IPS-NIHi7 (cell line): ENCODE data around the gene PLA2G4C.
"Not testable (repeated sequence)": the region's sequence is repeated elsewhere in the genome, so short reads cannot be mapped to it uniquely, and the experiment has no call there.

Experiments used
- DNase-seq: peaks from one replicate; pipeline ENCODE4 v3.0.0; 2012; ENCODE audit warnings: mixed read lengths; ENCODE audit errors: extremely low spot score

Gene PLA2G4C

DNA sequence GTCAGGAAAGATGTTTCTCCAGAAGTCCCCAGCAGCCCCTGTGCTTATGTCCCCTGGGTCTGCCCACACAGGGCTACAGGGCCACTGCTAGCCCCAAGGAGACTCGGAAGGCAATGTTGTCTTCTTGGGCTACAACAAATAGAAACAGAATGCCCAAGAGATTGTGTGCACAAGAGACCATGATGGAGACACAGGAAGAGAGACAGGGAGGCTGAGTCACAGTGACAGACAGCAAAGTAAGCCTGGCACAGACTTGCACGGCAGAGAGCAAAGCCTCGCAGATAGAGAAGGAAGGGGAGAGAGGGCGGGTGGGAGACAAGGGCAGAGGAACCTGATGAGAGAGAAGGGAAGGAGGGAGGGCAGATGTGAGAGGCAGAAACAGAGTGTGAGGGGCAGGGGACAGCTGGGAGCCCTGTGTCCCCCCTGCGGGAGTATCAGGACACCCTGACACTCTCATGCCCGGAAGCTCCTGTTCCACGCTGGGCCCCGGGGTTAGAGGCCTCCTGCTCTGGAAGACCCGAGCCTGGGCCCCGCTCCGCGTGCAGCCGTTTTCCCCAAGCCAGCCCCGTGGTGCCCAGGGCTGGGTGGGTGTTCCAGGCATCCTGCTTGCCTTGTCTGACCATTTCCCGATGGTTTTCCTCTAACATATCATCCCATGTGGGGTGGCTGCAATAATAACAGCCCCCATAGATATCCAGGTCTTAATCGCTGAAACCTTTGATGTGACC lies 2.7 kb upstream of the PLA2G4C start:
- no peak for DNase-seq

DNA sequence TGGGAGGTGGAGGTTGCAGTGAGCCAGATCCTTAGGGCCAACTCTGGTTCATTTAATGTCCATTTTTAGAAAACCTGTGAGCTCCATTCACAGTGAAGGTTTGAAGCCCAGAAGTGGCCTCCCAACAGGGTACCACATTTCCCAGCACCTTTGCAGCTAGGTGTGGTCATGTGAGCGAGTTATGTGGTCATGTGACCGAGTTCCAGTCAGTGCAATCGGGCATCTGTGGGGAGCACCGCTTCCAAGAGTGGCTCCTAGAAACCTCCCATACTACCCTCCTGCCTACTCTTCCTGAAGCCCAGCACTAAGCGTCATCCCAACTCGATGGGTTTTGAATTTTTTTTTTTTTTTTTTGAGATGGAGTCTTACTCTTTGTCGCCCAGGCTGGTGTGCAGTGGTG lies 663 bp upstream of the PLA2G4C start:
- peak; percentile 35 for DNase-seq

DNA sequence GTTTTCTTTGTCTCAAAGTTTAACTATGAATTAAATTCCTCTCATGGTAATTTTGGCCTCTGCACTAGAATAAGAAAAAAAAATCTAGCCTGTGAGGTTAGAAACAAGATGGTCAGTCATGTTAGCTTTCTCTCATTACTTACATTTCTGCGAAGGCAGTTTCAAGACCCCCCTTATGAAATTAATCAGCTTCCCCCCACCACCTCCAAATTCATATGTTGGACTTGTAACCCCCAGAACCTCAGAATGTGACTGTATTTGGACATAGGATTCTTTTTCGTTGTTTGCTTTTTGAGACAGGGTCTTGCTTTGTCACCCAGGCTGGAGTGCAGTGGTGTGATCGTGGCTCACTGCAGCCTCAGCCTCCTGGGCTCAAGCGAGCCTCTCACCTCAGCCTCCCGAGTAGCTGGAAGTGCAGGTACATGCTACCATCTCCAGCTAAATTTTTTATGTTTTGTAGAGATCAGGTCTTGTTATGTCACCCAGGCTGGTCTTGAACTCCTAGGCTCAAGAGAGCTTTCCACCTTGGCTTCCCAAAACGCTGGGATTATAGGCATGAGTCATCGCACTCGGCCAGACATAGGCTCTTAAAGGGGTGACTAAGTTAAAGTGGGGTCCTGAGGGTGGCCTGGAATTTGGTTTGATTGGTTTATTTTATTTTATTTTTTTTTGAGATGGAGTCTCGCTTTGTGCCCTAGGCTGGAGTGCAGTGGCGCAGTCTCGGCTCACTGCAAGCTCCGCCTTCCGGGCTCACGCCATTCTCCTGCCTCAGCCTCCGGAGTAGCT lies 1.4 kb downstream of the PLA2G4C start:
- DNase-seq = no peak

DNA sequence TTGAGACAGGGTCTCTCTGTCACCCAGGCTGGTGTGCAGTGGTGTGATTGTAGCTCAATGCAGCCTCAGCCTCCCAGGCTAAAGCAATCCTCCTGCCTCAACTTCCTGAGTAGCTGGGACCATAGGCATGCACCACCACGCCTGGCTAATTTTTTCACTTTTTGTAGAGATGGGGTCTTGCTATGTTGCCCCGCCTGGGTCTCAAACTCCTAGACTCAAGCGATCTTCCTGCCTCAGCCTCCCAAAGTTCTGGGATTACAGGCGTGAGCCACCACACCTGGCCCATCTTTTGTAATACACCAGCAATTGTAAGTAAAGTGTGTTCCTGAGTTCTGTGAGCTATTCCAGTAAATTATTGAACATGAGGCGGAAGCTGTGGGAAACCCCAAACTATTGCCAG lies 6.7 kb downstream of the PLA2G4C start:
- no peak for DNase-seq

DNA sequence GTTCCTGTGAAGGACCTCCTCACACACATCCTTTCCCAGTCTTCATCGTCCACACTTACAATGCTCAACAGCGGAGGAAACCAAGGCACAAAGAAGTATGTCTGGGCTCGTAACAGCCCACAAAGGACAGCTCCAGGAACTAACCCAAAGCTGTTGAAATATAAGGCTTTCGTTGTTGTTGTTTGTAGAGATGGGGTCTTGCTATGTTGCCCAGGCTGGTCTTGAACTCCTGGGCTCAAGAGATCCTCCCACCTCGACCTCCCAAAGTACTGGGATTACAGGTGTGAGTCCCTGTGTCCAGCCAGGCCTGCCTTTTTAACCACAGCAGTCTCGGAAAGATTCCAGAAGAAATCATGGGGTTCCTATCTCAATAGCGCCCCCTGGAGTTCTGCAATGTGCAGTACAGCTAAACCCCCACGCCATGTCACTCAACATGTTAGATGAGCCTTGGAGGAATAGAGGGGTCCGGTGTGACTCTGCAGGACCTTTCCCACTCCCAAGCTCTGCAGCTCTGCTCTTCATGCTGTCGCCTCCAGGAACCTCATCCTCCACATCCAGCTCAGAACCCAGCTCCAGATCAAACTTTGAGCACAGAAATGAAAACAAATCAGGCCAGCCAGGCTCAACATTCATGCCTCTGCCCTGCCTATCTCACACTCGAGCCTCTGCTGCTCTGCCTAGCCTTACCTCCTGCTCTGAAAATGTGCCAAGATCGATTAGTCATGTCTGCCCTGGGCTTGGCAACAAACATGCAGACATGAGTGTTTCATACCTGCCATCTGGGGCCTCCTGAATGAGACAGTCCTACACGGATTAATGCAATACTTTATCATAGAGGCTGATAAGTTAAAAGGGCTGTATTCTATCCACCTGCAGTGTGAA lies 7.5 kb downstream of the PLA2G4C start:
- peak; percentile 84 for DNase-seq

DNA sequence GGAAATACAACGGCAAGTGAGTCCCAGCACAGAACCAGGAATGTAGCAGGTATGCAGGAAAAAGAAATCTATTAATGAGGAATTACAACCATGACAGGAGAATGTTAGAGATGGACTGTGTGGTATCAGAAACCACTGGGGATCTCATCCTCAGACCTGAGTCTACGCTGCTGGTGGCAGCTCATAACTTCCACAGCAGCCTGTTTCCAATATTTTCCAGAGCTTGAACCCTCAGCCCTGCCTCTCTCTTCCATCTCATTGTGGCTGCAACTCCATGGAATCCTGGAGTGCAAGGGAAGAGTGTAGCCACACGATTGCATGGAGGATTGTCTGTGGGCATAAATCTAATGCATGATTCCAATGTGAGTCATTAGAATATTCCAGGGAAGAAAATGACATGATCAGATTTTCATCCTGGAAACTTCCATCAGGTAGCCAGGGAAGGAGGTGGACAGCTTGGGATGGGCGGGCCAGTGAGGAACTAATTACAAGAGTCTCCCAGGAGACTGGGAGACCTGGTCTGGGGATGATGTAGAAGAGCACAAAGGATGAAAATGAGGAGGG lies 14.9 kb downstream of the PLA2G4C start:
- DNase-seq = no peak

DNA sequence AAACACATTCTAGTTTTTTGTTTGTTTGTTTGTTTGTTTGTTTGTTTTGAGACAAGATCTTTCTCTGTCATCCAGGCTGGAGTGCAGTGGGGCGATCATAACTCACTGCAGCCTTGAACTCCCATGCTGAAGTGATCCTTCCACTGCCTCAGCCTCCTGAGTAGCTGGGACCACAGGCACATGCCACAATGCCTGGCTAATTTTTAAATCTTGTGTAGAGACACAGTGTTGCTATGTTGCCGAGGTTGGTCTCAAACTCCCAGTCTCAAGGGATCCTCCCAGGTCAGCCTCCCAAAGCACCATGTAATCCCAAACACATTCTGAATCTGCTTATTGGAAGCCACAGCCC lies 15.8 kb downstream of the PLA2G4C start:
- DNase-seq = no peak

DNA sequence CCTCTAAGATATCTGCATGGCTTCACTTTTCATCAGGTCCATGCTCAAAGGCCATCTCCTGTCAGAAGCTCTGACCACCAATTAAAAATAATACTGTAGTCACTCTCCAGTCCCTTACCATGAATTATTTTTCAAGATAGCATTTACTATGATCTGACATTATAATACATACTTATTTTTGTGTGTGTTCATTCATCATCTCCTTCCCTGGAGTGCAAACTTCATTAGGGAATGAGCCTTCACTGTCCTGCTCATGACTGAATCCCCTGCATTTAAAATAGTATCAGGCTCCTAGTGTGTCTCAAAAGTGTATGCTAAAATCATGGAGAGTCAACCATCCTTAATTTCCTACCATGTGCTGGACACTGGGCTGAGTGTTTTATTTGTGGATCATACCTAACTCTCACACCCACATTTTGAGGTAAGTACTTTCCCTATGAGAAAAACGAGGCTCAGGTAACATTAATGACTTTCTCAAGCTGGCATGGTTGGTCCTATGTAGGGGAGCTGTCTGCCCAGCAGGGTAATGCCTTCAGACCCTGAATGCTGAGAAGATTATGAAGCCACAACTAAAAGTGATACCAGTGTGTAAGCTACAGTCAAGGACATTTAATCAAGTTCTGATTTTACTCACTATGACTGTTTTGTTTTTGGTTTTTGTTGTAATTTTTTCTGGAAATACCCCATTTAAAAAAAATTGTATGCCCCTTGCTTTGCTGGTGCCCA lies 16.3 kb downstream of the PLA2G4C start:
- no peak for DNase-seq

DNA sequence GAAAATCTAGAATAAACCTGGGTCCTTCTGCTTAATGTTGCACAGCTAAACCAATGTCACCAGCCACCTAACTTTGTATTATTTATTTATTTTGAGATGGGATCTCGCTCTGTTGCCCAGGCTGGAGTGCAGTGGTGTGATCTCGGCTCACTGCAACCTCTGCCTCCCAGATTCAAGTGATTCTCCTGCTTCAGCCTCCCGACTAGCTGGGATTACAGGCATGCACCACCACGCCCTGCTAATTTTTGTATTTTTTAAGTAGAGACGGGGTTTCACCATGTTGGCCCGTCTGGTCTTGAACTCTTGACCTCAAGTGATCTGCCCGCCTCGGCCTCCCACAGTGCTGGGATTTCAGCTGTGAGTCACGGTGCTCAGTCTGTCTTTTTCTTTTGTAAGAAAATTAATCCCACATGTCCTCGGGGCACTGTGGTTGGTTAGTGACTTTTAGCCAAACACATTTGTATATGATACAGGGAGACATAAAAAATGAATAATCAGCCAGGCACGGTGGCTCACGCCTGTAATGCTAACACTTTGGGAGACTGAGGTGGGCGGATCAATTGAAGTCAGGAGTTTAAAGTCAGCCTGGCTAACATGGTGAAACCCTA lies 19.4 kb downstream of the PLA2G4C start:
- not testable (repeated sequence) for DNase-seq

DNA sequence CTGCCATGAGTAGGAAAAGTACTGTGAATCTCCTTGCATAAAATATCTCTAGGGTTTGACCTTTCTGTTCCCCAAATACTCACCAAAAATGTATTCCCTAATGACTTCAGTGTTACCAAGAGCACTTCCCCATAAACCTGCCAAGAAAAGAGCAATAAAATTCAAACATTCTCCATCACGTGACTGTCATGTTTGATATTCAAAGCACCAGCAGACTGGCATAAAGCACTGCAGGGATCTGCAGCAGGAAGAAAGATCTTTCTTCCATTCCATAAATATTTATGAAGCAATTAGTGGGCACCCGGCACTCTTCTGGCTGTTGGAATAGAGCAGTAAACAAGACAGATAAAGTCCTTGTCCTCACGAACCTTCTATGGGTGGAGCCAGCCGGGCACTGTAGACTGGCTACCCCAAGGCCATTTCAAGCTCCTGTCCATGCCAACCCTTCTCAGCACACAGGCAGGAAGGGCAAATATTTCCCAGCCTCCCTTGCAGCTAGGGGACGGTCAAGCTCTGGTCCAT lies 20.3 kb downstream of the PLA2G4C start:
- DNase-seq = no peak

DNA sequence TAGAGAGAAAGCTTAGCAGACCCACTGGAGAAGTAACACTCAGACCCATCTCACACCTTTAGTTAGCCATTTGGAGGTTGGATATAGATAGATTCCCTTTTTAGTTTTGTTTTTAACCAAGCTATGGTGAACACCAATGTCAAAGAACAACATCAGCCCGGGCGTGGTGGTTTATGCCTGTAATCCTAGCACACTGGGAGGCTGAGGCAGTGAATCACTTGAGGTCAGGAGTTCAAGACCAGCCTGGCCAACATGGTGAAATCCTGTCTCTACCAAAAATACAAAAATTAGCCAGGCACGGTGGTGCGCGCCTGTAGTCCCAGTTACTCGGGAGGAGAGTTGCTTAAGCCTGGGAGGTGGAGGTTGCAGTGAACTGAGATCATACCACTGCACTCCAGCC lies 21.6 kb downstream of the PLA2G4C start:
- DNase-seq = not testable (repeated sequence)

DNA sequence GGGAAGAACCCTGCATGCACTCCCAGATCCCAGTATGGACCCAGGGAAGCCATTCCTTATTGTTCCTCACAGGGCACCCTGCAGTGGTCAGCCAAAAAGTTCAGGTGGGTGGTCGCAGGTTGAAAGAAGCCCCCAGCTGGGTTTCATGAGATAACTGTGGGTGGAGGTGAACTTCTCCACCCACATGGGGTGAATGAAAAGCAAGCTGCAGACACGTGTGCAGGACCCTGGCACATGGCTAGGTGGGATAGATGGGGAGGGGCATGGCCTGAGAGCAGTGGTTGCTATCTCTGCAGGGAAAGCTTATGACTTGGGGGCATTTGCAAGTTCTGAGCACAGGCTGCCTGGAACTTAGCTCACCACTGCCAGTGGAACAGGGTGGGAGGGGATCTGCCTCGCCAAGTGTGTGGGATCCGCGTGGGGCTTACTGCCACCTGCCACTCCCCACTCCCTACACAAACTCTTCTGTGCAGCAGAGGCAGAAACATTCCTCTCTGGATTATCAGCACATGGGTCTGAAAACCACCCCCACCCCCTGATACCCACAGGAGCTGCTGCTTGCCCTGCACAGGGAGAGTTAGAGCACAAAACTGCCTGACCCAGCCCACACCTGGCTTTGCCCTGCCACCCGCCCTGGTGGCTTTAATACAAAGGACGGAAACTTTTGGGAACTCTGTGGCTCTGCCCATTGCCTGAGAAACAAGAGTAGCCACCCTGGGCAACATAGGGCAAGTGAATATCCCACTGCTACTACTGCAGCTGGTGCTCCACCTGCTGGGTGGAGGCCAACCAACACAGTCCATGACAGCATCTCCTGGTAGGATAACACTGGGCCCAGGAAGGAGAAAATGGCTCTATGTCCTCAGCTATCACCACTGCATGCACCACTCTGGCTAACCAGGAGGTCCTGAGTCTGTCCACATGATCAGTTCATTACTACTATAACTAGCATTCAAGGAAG lies 24.4 kb downstream of the PLA2G4C start:
- DNase-seq = peak; percentile 52

DNA sequence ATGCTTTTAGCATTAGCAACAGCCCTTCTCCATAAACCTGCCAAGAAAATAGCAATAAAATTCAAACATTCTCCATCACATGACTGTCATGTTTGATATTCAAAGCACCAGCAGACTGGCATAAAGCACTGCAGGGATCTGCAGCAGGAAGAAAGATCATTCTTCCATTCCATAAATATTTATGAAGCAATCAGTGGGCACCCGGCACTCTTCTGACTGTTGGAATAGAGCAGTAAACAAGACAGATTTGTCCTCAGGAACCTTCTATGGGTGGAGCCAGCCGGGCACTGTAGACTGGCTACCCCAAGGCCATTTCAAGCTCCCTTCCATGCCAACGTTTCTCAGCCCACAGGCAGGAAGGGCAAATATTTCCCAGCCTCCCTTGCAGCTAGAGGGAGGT lies 25.5 kb downstream of the PLA2G4C start:
- DNase-seq = no peak

DNA sequence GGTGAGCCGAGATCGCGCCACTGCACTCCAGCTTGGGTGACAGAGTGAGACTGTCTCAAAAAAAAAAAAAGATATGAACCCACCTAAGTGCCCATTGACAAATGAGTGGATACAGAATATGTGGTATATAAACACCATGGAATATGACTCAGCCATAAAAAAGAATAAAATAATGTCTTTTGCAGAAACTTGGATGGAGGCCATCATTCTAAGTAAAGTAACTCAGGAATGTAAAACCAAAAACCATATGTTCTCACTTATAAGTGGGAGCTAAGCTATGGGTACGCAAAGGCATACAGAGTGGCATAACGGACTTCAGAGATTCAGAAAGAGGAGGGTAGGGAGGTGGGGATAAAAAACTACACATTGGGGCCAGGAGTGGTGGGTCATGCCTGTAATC lies 29.5 kb downstream of the PLA2G4C start:
- no peak for DNase-seq

DNA sequence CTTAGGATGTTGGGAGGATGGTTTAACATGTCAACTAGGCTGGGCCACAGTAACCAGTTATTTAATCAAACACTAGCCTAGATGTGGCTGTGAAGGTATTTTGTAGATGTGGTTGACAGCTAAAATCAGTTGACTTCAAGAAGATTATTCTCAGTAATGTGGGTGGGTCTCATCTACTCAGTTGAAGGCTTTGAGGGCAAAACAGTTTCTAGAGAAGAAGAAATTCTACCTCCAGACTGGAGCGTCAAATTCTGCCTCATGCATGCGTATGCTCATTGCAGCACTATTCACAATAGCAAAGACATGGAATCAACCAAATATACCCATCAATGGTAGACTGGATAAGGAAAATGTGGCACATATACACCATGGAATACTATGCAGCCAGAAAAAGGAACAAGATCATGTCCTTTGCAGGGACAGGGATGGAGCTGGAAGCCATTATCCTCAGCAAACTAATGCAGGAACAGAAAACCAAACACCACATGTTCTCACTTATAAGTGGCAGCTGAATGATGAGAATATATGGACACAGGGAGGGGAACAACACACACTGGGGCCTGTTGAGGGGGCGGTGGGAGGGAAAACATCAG lies 40.3 kb downstream of the PLA2G4C start:
- DNase-seq = not testable (repeated sequence)

DNA sequence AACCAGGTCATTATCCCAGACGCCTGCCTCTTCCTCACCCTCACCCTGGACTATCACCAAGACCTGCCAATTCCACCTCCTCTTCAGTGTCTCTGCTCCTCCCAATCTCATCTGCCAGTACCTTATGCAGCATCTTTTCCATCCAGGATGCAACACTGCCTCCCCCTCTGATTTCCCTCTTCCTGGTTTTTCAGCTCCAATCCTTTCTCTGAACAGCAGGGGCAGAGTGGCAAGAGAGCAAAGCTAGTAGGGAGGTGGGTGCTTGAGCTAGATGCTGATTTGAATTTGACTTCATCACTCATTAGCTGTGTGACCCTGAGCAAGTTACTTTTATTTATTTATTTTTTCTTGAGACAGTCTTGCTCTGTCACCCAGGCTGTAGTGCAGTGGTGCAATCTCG lies 41.2 kb downstream of the PLA2G4C start:
- peak; percentile 69 for DNase-seq

DNA sequence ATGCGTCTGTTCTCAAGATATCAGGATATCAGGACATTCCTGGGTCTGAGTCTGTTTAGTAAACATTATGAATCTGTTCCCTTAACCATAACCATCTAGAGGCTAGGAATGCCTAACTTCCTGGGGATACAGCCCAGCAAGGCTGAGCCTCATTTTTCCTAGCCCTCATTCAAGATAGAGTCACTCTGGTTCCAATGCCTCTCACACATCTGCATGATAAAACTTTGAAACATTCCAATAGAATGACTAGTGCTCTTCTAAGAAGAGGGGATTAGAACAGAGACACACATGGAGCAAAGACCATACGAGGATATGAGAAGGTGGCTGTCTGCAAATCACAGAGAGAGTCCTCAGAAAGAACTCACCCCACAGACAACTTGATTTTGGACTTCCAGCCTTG lies 46.1 kb downstream of the PLA2G4C start:
- peak; percentile 30 for DNase-seq

DNA sequence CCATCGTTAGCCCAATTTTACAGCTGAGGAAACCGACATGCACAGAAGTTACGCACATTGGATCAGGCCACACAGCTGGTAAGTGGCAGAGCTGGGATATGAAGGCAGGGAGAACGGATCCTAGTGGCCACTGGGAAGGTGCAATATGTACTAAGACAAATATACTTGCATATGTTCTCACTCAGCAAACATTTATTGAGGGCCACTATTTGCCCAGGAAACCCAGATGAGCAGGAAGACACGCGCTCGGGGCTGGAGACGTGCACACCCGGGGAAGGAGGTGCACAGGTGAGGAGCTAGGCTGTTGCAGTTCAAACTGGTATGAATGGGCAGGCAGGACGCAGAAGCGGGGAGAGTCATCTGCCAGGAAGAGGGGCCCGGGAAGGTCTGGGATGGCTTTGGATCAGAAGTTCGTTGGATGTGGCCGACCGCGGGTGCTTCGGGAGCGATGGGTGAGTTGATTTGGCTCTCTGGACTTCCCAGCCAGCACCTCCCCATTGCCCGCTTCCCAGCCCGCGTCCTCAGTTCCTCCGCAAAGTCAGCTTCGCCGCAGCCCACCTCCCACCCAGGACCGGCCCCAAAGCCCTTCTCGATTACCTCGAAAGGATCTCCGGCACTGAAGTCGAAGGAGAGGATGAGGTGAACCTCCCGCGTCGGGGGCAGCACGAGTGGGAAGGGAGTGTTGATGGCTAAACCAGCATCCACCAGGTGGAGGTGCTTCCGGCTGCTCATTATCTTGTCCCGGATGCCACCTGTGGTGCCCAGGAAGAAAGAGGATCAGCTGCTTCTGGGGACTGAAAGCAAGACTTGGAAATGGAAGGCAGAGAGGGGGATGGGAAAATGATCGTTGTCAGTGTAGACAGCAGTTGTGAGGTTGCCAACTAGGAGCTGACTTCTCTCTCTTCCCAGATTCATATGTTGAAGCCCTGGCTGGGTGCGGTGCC lies 48.9 kb downstream of the PLA2G4C start:
- peak; percentile 67 for DNase-seq
